ENCODE measurements around the gene NEURL3. TPM values are rescaled to one million over a fixed set of nuclear protein-coding genes. Genes with fewer than 3 reads are reported as not detected.

Gene NEURL3
- total RNA-seq, 3 donors from 2014 or later: 0.26 to 0.38 TPM; not detected in 1

GRCh38 chr2:96526615-96527285 lies 21.6 kb upstream of the NEURL3 start:
- Mint-ChIP-seq H3K36me3 (ENCODE audit: insufficient read depth) (no peaks in the 10 kb centered on the region), H3K4me3 (peak overlapping the region; percentile 76), H3K27me3 (ENCODE audit: low read depth) (no peaks in the 10 kb centered on the region), H3K9me3 (no peaks in the 10 kb centered on the region), H3K4me1 (ENCODE audit: low read depth) (peaks cover 63% of the 10 kb centered on the region)
- no peak for DNase-seq
- no peak for ATAC-seq

DNA sequence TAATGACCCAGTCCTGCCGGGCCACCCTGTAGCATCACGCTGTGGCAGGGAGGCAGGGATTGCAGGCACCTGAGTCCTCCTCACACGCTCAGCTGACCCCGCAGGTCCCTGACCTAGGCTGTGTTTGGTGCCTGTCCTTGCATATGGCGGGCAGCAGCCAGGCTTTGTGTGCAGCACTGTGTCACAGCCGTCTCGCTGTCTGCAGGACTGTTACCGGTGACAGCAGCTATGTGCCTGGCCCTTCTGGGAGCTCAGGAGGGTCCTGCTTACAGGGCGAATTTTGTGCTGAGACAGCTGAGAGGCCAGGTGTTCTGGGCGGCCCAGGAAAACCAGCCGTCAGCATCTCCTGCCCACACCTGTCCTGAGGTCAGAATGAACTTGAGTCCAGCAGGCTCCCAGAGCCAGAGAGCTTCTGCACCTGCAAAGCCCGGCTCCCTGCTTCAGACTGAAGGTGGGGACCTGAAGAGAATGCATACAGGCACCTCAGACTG lies 21.0 kb upstream of the NEURL3 start:
- DNase-seq: no peak
- no peak for ATAC-seq
- no peaks in the 10 kb centered on the region for H3K27me3 Mint-ChIP-seq (ENCODE audit: low read depth)
- H3K4me1 Mint-ChIP-seq (ENCODE audit: low read depth): peaks cover 58% of the 10 kb centered on the region
- H3K9me3 Mint-ChIP-seq: no peaks in the 10 kb centered on the region
- H3K4me3 Mint-ChIP-seq: no peak overlapping the region
- H3K36me3 Mint-ChIP-seq (ENCODE audit: insufficient read depth): no peaks in the 10 kb centered on the region

GRCh38 chr2:96525211-96525507 lies 20.0 kb upstream of the NEURL3 start:
- DNase-seq (no peak), ATAC-seq (no peak)
- H3K36me3 Mint-ChIP-seq (ENCODE audit: insufficient read depth): no peaks in the 10 kb centered on the region
- H3K27me3 Mint-ChIP-seq (ENCODE audit: low read depth): no peaks in the 10 kb centered on the region
- peaks cover 48% of the 10 kb centered on the region for H3K4me1 Mint-ChIP-seq (ENCODE audit: low read depth)
- no peak overlapping the region for H3K4me3 Mint-ChIP-seq
- H3K9me3 Mint-ChIP-seq: no peaks in the 10 kb centered on the region

DNA sequence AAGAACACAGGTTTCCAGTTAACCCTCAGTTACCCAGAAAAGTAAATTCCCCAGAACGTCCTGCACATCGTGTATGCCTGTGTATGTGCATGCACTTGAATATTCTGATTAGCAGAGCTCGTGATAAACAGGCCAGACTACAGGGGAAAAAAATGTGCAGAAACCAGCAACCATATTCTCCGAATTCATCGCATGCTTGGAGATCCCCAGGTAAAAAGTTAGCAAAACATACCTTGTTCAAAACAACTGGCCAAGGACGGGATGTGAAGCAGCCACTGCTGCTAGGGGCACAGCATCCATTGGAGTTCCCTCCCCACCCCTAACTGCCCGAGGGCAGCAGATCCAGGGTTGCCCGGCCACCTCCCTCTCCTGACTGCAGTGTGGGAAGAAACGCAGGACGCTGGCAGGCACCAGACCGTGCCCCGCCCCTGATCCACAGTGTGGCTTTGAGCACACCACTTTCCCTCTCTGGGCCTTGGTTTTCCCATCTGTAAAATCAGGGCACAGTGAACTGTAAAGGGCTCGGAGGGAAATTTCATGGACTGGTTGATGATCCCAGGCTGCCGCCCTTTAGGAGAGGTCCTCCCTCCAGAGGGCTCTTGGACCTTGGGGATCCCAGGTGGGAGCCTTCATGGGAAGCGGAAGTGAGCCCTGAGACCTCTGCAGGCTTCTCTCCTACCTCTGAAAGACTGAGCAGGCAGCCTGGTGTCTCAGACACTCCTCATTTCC lies 19.5 kb upstream of the NEURL3 start:
- Mint-ChIP-seq H3K4me3 (no peak overlapping the region), H3K4me1 (ENCODE audit: low read depth) (peaks cover 43% of the 10 kb centered on the region), H3K9me3 (no peaks in the 10 kb centered on the region), H3K27me3 (ENCODE audit: low read depth) (no peaks in the 10 kb centered on the region), H3K36me3 (ENCODE audit: insufficient read depth) (no peaks in the 10 kb centered on the region)
- ATAC-seq (peak; percentile 6 to 9), DNase-seq (no peak)

DNA sequence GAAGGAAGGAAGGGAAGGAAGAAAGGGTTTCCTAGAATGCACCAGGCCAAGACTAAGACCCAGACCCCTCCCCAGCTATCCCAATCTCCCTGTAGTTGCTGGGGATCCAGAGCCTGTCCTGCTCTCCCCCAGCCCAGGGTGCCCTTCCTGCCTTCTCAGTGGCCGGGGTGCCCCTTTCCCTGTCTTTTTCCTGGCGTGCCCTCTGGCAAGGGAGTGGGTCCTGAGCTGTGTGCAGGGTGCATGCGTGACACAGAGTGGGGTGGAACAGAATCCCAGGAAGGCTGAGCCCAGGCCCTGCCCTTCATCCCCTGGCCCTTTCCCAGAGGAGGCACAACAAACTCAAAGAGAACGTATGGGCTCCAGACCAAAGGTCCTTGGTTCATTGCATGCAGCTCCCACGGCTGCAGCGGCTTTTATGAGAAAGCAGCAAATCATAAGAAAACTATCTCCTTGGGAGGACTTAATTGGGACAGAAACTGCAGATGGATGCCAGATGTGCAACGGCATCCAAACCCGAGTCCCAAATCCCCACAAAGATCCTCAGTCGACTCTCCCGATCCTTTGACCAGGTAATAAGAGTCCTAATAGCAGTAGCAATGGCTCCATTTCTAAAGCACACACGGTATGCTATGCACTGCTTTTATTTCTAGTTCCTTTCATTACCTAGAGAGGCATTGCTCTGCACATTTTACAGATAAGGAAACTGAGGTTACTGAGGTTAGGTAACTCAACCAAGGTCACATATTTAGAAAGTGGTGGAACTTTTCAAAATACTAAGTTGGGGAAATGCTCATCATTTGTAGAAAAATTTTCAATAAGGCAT lies 18.7 kb upstream of the NEURL3 start:
- ATAC-seq (peak in 1 of 2 donors; percentile 3), DNase-seq (no peak)
- Mint-ChIP-seq H3K4me1 (ENCODE audit: low read depth) (peaks cover 36% of the 10 kb centered on the region), H3K9me3 (no peaks in the 10 kb centered on the region), H3K27me3 (ENCODE audit: low read depth) (no peaks in the 10 kb centered on the region), H3K36me3 (ENCODE audit: insufficient read depth) (no peaks in the 10 kb centered on the region), H3K4me3 (no peak overlapping the region)

DNA sequence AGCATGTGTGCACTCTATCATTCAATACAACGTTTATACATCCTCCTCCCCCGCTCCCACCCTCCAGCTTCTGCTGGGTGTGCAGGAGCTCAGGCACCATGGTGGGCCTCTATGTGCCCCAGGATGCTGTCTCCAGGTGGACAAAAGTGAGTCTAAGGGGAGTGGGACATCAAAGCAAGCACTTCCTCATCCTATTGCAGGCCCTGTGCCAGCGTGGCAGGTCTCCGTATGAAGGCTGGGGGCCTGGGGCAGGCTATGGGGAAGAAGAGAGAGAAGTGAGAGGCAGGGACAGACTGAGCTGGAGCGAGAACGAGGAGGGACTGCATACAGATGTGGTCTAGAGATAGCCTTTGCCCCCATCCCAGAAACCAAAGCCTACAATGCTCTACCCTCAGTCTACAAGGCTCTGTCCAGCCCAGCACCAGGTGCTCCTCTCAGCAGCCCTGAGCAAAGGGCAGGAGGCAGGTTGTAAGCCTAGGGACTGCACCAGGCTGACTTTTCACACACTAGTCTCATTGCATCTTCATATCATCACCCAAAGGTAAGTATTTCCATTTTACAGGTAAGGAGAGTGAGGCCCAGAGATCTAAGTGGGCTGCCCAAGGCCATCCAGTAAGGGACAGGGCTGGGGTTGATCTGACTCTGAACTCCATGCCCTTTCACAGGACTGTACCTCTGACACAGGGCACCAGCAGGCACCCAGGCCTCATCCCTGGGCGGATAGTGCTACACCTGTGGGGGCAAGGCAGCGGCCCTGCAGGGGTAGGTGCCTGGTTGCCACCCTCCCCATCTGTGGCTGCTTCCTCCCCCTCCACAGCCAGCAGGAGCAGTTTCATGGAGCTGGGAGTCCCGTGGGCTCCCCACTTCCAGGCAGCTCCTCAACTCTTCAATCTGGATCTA lies 17.4 kb upstream of the NEURL3 start:
- Mint-ChIP-seq H3K27me3 (ENCODE audit: low read depth) (no peaks in the 10 kb centered on the region), H3K9me3 (no peaks in the 10 kb centered on the region), H3K4me3 (no peak overlapping the region), H3K4me1 (ENCODE audit: low read depth) (peaks cover 23% of the 10 kb centered on the region), H3K36me3 (ENCODE audit: insufficient read depth) (no peaks in the 10 kb centered on the region)
- DNase-seq (no peak), ATAC-seq (no peak)

DNA sequence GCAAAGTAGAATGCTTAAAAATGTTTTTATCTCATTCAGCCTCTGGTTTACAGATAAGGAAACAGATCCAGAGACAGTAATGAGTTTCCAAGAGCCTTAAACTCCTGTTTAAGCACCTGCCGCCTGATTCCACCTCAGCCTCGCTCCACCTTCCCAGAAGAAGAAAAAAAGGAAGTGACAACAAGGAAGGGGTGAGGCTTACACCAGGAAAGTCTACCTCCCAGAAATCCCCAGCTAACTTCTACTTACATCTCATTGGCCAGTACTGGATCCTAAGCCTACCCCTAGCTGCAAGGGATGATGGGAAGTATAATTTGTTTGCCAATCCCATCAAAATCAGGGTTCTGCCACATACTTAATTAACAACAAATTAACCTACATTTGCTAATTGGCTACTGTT lies 16.1 kb upstream of the NEURL3 start:
- DNase-seq (no peak), ATAC-seq (no peak)
- no peaks in the 10 kb centered on the region for H3K36me3 Mint-ChIP-seq (ENCODE audit: insufficient read depth)
- no peaks in the 10 kb centered on the region for H3K27me3 Mint-ChIP-seq (ENCODE audit: low read depth)
- H3K4me3 Mint-ChIP-seq: no peak overlapping the region
- peaks cover 16% of the 10 kb centered on the region for H3K4me1 Mint-ChIP-seq (ENCODE audit: low read depth)
- peaks cover 10% of the 10 kb centered on the region for H3K9me3 Mint-ChIP-seq

DNA sequence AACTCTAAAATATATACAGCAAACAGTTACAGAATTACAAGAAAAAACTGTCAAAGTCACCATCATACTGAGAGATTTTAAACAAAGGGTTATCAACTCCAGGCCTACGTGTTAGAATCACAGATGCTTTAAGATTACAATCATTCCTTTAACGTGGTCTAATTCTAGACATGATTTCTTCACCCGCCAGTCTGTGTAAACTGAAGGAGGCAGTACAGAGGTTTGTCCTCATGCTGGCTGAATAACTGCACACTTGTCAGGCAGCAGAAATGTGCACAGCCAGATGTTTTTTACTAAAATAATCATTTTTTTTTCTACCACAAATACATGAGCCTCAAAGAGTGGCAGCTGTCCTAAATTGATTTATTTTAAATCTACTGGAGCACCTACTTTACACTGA lies 15.5 kb upstream of the NEURL3 start:
- DNase-seq (no peak), ATAC-seq (no peak)
- no peaks in the 10 kb centered on the region for H3K27me3 Mint-ChIP-seq (ENCODE audit: low read depth)
- no peak overlapping the region for H3K4me3 Mint-ChIP-seq
- peaks cover 11% of the 10 kb centered on the region for H3K9me3 Mint-ChIP-seq
- no peaks in the 10 kb centered on the region for H3K36me3 Mint-ChIP-seq (ENCODE audit: insufficient read depth)
- H3K4me1 Mint-ChIP-seq (ENCODE audit: low read depth): peaks cover 15% of the 10 kb centered on the region

DNA sequence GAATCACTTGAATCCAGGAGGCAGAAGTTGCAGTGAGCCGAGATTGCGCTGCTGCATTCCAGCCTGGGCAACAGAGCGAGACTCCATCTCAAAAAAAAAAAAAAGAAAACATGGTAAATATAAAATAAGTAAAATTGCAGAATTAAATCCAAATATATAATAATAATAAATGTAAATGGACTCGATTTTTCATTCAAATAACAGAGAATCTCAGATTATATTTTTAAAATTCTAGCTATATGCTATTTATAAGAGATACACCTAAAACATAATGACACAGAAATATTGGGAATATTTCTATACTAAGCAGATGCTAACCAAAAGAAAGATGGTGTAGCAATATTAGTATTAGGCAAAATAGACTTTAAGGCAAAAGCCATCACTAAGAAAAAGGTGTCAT lies 15.1 kb upstream of the NEURL3 start:
- Mint-ChIP-seq H3K36me3 (ENCODE audit: insufficient read depth) (no peaks in the 10 kb centered on the region), H3K4me3 (no peak overlapping the region), H3K27me3 (ENCODE audit: low read depth) (no peaks in the 10 kb centered on the region), H3K4me1 (ENCODE audit: low read depth) (peaks cover 15% of the 10 kb centered on the region), H3K9me3 (peaks cover 11% of the 10 kb centered on the region)
- no peak for ATAC-seq
- DNase-seq: no peak

GRCh38 chr2:96517079-96517478 lies 11.9 kb upstream of the NEURL3 start:
- DNase-seq (no peak), ATAC-seq (no peak)
- Mint-ChIP-seq H3K9me3 (peaks cover 11% of the 10 kb centered on the region), H3K4me3 (no peak overlapping the region), H3K36me3 (ENCODE audit: insufficient read depth) (no peaks in the 10 kb centered on the region), H3K27me3 (ENCODE audit: low read depth) (no peaks in the 10 kb centered on the region), H3K4me1 (ENCODE audit: low read depth) (peaks cover 1% of the 10 kb centered on the region)

DNA sequence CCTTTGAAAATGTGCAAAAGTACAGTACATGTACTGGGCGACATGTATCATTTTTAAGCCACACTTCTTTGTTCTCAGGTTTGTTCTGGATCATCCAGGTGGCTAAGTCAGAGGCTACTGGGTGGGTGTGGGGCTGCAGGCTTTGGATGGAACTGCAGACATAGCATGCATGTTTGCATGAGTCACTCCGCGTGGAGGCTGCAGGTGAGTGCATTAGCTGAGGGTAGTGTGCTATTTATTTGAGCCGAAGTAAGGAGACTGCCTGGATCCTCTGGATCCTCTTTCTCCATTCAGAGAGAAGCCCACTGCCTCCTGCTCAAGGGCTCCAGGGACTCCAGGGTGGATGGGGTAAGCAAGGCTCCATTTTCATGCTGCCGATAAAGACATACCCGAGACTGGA lies 9.4 kb upstream of the NEURL3 start:
- Mint-ChIP-seq H3K9me3 (peaks cover 11% of the 10 kb centered on the region), H3K36me3 (ENCODE audit: insufficient read depth) (no peaks in the 10 kb centered on the region), H3K4me1 (ENCODE audit: low read depth) (no peaks in the 10 kb centered on the region), H3K27me3 (ENCODE audit: low read depth) (no peaks in the 10 kb centered on the region), H3K4me3 (no peak overlapping the region)
- ATAC-seq: no peak
- DNase-seq: no peak

- H3K27me3 Mint-ChIP-seq (ENCODE audit: low read depth): peaks cover 6% of the 10 kb centered on the region
- H3K36me3 Mint-ChIP-seq (ENCODE audit: insufficient read depth): no peaks in the 10 kb centered on the region
- peaks cover 11% of the 10 kb centered on the region for H3K9me3 Mint-ChIP-seq
- no peak overlapping the region for H3K4me3 Mint-ChIP-seq
- no peak for DNase-seq
- ATAC-seq: no peak
- H3K4me1 Mint-ChIP-seq (ENCODE audit: low read depth): peaks cover 11% of the 10 kb centered on the region
These were observed 7.2 kb upstream of the NEURL3 start for GRCh38 chr2:96512341-96512740.

- no peak for ATAC-seq
- peaks cover 13% of the 10 kb centered on the region for H3K4me1 Mint-ChIP-seq (ENCODE audit: low read depth)
- no peak for DNase-seq
These were observed 6.7 kb upstream of the NEURL3 start for GRCh38 chr2:96511851-96512250.

More at GRCh38 chr2:96511851-96512250, 6.7 kb upstream of the NEURL3 start:
- Mint-ChIP-seq H3K9me3 (peaks cover 6% of the 10 kb centered on the region), H3K36me3 (ENCODE audit: insufficient read depth) (no peaks in the 10 kb centered on the region), H3K4me3 (no peak overlapping the region), H3K27me3 (ENCODE audit: low read depth) (peaks cover 6% of the 10 kb centered on the region)

Measured in activated T-cell treated with anti-CD3 and anti-CD28 coated beads, Interleukin-2, amount 50 U/mL, for 4 hours (primary cell).